ENCODE measurements around the gene RND1.

GRCh38 chr12:48817873-48818830 is 47.5 kb downstream of the RND1 start, which contains the start of gene CACNB3:
- TF ChIP-seq POLR2A (IDR thresholded peaks at IDR 0.05; ENCODE audit: low read depth, low read length) (no peak), POLR2AphosphoS5 (IDR thresholded peaks at IDR 0.05; ENCODE audit: low read depth, low read length) (no peak)
